ENCODE data around the gene MKNK2. TPM values are rescaled to one million over a fixed set of nuclear protein-coding genes. Genes with fewer than 3 reads are reported as not detected.
A peak's percentile ranks its signal among the peaks of the same experiment; 100 is the strongest.
"Not testable (repeated sequence)": the region's sequence is repeated elsewhere in the genome, so short reads cannot be mapped to it uniquely, and the experiment has no call there.

Gene MKNK2
- polyA plus RNA-seq, 4 donors = 62.2 to 94.8 (median 66.3) TPM

DNA sequence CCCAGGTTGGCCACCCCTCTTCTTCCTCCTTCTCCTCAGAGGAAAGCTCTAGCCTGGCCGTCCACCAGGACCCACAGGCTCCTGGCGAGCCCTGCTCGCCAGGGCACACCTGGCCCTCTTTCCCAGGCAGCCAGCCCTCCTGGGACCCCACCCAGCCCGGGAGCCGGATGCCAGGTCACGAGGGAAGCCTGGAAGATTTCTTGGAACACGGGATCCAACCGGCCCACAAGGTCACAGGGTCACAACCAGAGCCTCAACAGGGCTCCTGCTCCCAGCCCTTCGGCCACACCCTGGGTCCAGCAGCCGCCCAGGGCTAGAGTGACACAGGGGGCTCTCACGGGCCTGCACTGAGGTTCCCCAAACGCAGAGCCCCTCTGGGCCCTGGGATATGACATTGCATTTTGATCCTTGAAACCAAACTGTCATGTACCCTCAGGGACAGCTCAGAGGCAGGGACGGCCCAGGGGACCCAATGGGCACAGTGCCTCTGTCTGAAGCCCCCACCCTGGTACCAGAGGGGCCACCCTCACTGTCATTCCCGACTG lies 5.5 kb downstream of the MKNK2 start:
- no peak for DNase-seq (ENCODE audit: low read depth in 4 of 4, low spot score in 3 of 4)

DNA sequence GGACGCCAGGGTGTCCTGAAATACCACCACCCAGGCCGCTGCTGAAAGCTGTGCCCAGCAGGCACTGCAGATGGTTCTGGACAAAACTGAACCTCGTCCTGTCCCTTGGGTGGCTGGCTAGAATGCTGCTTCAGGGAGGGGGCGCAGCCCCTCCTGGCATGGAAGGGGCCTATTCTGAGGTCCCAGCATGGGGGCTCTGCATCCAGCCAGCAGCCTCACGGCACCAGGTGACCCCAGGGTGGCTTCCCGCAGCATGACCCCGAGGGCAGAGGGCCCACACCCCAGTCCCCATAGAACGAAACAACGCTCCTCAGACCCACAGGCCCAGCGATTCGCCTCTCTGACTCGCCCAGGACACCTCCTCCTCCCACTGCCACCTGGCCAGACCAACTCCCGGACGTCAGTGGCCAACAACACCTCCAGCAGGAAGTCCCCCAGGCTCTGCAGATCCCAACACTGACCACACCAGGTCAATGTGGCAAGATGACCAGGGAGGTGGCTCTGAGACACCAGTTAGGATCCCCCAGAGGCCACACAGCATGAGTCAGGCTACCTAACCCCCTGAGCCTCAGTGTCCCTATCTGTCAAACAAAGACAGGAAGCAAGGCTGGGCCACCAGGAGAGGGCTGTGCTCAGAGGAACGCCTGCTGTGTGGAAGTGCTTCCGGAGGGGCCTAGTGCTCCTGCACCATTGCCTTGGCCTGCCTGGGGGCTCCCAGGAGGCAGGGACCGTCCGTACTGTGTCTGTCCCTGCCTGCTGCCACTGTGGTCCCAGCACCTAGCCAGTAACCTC lies 6.1 kb downstream of the MKNK2 start:
- no peak for DNase-seq (ENCODE audit: low read depth in 4 of 4, low spot score in 3 of 4)

DNA sequence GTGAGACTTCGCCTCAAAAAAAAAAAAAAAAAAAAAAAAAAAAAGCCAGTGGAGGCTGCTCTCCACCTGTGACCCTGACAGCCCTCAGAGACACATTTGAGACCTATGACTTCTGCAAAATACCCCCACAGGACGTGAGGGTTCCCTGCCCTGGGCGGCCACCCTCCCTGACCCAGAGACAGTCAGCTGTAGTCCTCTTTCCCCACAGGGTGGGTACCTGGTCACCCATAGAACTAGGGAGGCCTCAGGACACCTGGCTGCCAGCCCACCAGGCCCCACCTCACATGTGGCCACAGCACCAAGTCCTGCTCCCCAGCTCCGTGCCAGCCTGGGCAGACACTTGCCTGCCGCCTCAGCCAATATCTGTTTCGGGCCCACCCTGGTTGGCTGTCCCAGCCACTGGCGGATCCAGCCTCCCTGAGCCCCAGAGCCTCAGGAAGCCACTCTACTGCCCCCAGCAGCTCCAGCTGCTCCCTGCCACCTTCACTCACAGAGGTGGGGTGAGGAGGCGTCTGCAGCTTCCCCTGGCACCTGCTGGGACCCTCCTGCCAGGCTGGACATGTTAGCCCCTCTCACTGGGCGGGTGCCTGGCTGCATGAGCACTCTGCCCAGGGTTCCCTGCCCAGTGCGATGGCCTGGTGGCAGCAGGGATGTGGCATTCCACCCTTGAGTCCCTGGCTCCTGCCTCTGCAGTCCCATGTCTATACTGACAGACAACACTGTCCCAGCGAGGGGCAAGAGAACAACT lies 6.9 kb downstream of the MKNK2 start:
- no peak for DNase-seq (ENCODE audit: low read depth in 4 of 4, low spot score in 3 of 4)

DNA sequence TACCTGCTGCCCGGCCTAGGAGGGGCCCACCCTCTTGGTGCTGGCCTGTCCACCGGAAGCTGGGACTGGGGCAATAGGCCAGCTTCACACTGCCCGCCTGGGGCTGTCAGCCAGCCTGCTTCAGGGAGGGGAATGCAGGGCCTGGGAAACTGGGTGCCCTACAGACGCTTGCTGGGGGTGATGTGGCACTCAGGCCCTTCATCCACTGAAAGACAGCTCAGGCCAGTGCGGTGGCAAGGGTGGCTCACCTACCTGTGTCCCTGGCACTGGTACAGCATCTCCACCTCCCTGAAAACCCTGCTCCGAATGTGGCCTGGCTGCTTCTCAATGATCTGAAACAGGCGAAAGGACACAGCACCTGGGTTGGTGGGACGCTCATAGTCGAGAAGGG lies 7.8 kb downstream of the MKNK2 start:
- DNase-seq (ENCODE audit: low read depth in 4 of 4, low spot score in 3 of 4) = no peak

DNA sequence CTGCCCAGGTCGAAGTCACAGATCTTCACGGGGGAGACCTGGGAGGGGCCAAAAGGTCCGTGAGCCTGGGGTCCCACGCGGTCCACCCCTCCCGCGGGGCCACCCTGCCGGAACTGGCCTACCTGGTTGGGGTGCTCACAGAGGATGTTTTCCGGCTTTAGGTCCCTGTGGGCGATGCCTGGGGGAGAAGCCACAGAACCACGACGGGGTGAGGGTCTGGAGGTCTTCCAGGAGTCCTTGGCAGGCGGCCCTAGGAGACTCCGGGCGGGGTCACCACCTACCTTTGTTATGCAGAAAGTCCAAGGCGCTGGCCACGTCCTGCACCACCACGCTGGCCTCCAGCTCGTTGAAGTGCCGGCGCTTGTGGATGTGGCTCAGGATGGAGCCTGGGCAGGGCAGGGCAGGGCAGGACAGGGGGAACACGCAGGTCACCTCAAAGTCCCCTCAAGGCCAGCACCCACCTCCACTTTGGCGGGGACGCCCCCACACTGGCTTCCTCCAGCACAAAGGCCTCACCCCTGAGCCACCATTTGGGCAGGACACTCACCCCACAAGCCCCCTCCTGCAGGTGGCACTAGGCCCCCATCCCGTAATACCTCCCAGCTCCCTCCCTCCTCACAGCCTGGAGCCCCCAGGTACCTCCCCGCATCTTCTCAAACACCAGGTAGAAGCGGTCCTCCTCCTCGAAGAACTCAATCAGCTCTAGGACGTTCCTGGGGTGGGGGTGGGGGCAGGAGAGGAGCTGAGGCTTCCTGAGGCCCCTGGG lies 8.4 kb downstream of the MKNK2 start:
- no peak for DNase-seq (ENCODE audit: low read depth in 4 of 4, low spot score in 3 of 4)

DNA sequence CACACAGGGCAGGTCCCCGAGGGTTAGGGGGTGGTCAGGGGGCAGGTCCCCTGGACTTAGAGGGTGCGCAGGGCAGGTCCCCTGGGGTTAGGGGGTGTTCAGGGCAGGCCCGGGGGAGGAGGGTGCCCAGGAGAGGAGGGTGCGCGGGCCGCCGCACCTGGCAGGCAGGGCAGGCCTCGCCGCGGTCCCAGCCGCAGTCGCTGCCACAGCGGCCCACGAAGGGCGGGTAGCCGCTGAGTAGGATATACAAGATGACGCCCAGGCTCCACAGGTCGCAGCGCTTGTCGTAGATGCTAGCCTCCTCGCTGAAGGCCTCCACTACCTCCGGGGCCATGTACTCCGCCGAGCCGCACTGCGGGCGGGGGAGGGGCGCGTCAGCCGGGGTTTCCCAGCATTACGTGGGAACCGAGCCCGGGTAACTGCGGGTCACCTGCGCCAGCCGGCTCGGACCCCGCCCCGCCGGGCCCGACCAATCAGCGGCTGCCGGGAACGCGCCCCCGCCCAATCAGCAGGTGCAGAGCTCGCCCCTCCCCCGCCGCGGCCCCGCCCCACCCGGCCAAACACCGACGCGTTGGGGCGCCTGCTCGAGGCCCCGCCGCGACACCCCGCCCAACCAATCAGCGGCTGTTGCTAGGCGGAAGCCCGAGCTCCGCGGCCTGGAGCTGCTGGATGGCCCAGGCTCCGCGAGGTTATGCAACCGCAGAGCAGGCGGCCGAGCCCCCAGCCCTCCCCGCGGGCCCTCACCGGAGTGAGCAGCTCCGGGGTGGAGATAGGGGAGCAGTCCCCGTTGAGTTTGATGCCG lies 9.2 kb downstream of the MKNK2 start:
- DNase-seq (ENCODE audit: low read depth in 4 of 4, low spot score in 3 of 4) = peak; percentile 78 to 86 (median 82)

DNA sequence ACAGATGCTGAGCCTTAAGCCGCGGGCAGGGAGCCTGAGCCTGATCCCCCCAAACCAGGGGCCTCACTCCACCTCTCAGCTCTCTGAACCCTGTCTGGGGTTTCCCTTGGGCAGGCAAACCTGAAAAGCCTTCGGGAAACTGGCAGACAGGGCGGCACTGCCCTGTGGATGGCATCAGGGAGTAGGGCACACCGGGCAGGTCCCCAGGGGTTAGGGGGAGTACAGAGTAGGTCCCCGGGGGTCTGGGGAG lies 9.7 kb downstream of the MKNK2 start:
- DNase-seq (ENCODE audit: low read depth in 4 of 4, low spot score in 3 of 4) = no peak

DNA sequence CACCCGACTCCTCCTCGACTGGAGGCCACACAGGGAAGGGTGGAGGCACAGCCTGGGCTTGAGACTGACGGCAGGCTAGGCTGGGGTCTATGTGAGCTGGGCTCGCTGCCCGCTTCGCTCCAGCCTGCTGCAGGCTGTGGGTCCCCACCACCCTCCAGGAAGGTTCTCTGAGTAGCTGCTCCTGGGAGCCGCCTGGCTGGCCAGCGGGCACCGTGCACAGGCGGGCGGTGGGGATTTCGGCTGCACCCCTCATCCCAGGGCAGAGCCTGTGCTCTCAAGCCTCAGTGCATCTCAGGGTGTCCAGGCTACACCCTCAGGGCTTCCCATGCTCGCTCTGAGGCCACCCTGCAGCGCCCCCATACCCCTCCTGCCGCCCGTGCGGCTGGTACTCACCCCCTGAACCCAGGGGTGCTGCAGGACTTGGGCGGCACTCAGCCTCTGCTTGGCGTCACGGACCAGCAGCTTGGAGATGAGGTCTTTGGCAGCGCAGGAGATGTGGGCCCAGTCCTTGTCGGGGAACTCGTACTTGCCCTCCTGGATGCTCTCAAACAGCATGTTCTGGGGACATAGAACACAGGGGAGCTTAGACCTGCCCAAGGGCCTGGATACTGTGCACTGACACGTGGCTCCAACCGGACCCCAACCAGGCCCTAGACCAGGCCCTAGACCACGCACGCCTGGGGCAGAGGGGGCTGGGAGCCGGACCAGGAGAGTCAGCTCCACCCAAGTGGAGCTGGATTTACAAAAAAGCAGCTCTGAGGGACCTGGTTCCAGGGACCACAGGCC lies 10.2 kb downstream of the MKNK2 start:
- DNase-seq (ENCODE audit: low read depth in 4 of 4, low spot score in 3 of 4) = no peak

DNA sequence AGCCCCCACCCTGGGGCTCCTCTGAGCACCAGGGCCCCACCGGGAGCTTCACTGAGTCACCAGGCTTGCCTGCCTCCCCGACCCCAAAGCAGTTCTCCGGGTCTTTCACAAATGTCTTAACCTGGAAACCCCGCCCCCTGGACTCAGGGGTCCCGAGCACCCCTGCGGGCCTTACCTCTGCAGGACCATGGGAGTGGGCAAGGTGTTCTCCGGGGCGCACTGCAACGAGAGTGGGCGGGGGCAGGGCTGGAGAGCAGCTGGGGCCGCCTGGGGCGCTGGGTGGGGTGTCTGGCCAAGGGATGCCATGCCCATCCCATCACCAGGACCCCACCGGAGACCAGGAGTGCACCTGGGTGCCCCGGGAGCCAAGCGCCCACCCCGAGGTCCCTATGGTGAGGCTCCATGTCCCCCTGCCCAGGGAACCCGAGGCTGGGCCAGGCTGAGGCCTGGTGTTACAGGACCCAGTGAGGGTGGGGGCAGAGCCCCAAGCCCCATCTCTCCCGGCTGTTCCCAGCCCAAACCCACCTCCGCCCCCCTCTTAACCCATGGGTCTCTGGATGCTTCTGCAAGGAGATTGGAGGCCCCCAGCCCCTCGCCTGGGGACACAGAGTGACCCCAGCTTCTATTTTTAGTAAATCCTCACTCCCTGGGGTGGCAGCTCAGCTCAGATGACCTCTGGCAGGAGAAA lies 10.9 kb downstream of the MKNK2 start:
- DNase-seq (ENCODE audit: low read depth in 4 of 4, low spot score in 3 of 4) = no peak

DNA sequence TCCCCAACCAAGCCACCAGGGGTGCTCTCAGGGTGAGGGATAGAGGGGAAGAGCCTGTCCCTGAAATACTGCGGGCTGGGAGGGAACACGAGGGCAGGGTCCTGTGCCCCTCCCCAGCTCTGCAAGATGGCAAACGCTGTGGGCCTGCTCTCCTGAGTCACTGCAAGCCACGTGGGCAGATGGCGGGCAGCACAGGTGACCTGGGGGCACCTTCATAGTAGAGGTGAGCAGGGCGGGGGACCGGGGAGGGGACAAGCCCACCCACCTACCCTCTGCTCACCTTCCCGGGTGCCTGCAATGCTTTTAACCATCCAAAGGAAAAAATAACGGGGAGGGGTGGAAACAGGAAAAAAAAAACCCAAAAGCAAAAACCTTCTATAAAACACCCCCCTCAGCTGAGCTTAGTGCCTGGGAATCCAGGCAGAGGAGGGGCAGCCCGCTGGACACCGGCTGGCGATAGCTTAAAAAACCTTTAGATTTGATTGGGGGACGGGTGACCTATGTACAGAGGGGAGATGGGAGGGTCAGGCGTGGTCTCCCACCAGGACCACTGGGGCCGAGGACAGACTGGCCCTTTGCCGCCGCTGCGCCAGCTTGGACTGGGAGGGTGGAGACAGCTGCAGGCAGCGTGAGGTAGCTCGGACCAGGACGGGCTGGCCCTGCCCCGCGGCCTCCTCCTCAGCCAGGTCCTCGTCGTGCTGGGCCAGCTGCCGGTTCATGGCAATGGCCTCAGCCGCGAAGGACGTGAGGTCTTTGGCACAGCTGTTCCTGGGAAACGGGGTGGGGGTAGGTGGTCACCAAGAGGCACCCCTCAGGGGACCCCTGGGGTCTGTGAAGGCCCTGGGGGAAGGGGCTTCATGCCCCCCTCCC lies 11.7 kb downstream of the MKNK2 start:
- DNase-seq (ENCODE audit: low read depth in 4 of 4, low spot score in 3 of 4) = no peak

DNA sequence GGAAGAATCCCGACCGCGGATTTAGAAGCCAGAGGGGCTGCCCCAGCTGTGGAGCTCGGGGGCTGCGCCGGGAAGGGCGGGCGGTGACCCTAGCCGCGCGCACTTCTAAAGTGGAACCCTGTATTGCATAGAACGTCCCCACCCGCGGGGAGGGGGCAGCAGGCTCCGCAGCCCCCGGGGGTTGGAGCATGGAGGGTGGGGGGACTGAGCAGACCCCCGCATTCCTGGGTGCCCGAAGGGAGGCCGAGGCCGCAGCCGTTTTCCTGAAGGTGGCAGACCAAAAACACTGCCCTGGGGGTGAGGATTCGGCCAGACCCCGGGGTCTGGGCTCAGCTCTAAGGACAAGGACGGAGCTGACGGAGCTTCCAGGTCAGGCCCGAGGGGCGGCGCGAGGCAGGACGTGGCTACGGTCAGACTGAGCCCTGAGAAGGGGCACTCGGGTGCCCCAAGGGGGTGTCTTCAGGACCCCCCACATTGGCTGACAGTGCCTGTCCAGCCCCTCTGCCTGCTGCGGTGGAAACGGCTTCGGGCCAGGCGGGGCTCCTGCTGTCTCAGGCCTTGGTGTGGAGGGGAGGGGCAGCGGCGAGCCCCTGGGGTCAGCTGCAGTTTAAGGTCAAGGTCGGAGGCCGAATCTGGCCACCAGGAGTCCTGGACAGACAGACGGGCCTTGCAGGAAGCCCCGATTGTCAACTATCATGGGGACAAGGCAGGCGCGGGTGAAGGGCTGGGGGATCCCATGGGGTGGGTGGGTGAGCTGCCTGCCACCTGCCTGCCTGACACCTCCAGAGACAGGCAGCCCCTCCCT lies 12.6 kb downstream of the MKNK2 start:
- DNase-seq (ENCODE audit: low read depth in 4 of 4, low spot score in 3 of 4) = no peak

DNA sequence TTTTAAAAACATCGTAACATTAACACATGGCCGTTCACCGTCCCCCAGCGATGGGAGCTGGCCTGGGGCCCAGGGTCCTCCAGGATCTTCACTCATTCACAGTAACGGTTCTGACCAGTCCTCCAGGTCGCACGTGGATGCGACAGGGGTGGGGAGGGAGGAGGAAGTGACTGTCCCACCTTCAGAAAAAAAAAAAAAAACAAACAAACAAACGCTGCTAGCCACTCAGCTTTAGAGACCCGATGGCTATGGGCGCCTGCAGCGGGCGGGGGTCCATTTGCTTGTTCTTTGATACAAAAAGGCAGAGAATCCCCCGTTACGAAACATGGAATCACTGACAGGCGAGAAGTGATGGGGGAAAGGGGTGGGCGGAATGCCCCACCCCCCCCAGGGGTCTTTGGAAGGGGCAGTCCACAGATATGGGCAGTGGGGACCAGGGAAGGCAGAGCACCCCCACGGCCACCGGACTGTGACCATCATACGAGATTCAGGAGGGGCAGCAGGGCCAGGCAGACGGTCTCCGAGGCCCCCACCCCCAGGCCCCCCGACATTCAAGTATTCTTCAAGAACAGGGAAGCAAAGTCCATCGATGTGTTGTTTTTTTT lies 13.3 kb downstream of the MKNK2 start:
- no peak for DNase-seq (ENCODE audit: low read depth in 4 of 4, low spot score in 3 of 4)

DNA sequence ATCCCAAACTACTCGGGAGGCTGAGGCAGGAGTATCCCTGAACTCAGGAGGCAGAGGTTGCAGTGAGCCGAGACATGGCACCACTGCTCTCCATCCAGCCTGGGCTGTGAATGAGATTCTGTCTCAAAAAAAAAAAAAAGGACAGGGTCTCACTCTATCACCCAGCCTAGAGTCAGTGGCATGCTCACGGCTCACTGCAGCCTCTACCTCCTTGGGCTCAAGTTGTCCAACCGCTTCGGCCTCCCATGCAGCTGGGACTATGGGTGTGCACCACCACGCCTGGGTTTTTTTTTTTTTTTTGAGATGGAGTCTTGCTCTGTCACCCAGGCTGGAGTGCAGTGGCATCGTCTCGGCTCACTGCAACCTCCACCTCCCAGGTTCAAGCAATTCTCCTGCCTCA lies 14.6 kb downstream of the MKNK2 start:
- DNase-seq (ENCODE audit: low read depth in 4 of 4, low spot score in 3 of 4) = no peak

DNA sequence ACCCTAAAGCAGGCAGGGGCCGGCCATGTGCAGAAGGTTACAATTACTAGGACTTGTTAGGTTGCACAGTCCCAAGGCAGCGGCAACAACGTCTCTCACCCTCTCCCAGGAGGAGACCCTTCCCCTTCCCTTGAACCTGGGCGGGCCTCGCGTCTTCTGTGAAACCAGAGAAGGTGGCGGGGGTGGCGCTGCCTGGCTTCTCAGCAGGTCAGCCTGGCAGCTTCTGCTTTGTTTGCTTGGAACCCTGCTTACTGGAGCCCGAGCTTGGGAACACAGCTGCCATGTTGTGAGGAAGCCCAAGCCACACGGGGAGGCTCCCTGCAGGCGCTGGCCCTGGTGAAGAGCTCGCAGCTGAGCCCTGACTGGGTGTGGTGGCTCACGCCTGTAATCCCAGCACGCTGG lies 15.5 kb downstream of the MKNK2 start:
- DNase-seq (ENCODE audit: low read depth in 4 of 4, low spot score in 3 of 4) = no peak

DNA sequence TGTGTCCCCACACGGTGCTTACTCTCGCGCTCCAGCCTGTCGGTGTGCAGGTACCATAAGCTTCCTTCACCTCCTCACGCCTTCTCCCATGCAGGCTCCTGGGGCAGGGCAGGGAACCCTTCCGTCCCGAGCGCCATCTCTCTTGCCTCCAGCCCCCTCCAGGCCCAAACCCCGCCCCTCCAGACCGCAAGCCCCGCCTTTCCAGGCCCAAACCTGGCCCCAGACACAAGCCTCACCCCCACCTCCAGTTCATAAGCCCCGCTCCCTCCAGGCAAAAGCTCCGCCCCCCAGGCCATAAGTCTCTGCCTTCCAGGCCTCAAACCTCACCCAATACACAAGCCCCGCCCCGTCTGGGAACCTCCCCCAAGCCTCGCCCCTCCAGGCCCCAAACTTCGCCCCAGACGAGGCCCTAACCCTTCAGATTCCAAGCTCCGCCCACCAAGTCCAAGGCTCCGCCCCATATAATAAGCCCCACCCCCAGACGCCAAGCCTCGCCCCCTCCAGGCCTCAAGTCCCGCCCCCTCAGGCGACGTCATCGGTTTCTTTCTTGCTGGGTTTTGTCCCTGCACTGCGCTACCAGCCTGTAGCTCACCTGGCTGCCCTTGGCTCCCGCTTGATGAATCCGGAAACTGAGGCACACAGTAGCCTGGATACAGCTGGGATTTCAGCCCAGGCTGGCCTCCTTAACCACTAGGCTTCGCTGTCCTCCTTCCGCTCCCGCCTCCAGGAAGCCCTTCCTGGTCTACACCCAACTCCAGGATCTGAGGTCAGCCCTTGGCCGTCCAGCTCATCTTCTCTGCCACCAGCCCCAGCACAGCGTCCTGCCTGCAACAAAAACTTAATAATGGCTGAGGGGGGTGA lies 16.1 kb downstream of the MKNK2 start:
- no peak for DNase-seq (ENCODE audit: low read depth in 4 of 4, low spot score in 3 of 4)

DNA sequence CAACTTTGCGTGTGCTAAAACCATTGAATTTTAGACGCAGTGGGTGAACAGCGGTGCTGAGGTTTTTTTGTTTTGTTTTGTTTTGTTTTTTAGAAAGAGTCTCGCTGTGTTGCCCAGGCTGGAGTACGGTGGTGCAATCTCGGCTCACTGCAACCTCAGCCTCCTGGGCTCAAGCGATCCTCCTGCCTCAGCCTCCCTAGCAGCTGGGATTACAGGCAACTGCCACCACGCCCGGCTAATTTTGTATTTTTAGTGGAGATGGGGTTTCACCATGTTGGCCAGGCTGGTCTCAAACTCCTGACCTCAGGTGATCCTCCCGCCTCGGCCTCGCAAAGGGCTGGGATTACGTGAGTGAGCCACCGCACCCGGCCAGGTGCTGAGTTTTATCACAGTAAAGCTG lies 16.8 kb downstream of the MKNK2 start:
- DNase-seq (ENCODE audit: low read depth in 4 of 4, low spot score in 3 of 4) = not testable (repeated sequence)
